ENCODE measurements around the gene FOXS1. TPM values are rescaled to one million over a fixed set of nuclear protein-coding genes. Genes with fewer than 3 reads are reported as not detected.

The FOXS1 gene
- total RNA-seq, 1 experiment from 2014 or later: 0.22 TPM

- Histone ChIP-seq H3K4me2 (ENCODE audit: insufficient read depth, insufficient read length, low read length) (no peak overlapping the region), H3K27ac (ENCODE audit: insufficient read length, low read depth, low read length) (no peak overlapping the region), H3K18ac (ENCODE audit: insufficient read length, low read depth, low read length) (no peak overlapping the region), H3T11ph (ENCODE audit: low read length) (no peak overlapping the region), H3K9ac (ENCODE audit: extremely low read depth, insufficient read length, low read length) (no peak overlapping the region), H3K56ac (ENCODE audit: insufficient read length, low read depth, low read length) (no peak overlapping the region), H3K9me3 (ENCODE audit: control insufficient read depth, low read depth, low read length) (no peaks in the 10 kb centered on the region), H2BK20ac (ENCODE audit: low read depth, low read length, poor library complexity, severe bottlenecking) (no peak overlapping the region), H3K79me1 (ENCODE audit: insufficient read depth, low read depth, low read length, poor library complexity, severe bottlenecking) (no peaks in the 10 kb centered on the region), H3K27me3 (ENCODE audit: insufficient read depth, low read length) (no peaks in the 10 kb centered on the region), H3K79me2 (ENCODE audit: insufficient read depth, low read length) (no peaks in the 10 kb centered on the region), H3K4me1 (ENCODE audit: insufficient read depth, low read length) (no peaks in the 10 kb centered on the region), H4K20me1 (ENCODE audit: control insufficient read depth, insufficient read depth, insufficient read length) (no peaks in the 10 kb centered on the region), H3K23me2 (ENCODE audit: insufficient read length, low read depth, low read length, poor library complexity, severe bottlenecking) (no peaks in the 10 kb centered on the region), H4K5ac (ENCODE audit: insufficient read length, low read depth, low read length) (no peak overlapping the region), H2BK5ac (ENCODE audit: insufficient read length, low read length) (no peak overlapping the region), H2BK120ac (ENCODE audit: low read depth, low read length, poor library complexity, severe bottlenecking) (no peak overlapping the region), H2AFZ (ENCODE audit: low read length) (no peak overlapping the region), H3K23ac (ENCODE audit: insufficient read length, low read depth, low read length) (no peak overlapping the region), H3K4ac (ENCODE audit: low read depth, low read length) (no peak overlapping the region), H2BK12ac (ENCODE audit: insufficient read length, low read depth, low read length) (no peak overlapping the region), H3K14ac (ENCODE audit: insufficient read depth, low read length) (no peak overlapping the region), H4K91ac (ENCODE audit: insufficient read length, low read depth, low read length) (no peak overlapping the region), H2AK5ac (ENCODE audit: insufficient read length, low read length) (no peak overlapping the region), H2BK15ac (ENCODE audit: low read depth, low read length) (no peak overlapping the region), H4K8ac (replicated peaks; ENCODE audit: insufficient read length, low read depth, low read length) (no peak overlapping the region)
- Mint-ChIP-seq H3K27me3 (ENCODE audit: low read depth) (peaks cover 5% of the 10 kb centered on the region), H3K4me1 (peaks cover 13 to 32% of the 10 kb centered on the region in 2 experiments), H3K4me3 (no peak overlapping the region), H3K36me3 (ENCODE audit: insufficient read depth in 1 of 3, low read depth in 3 of 3) (no peaks in the 10 kb centered on the region), H3K27ac (peak overlapping the region in 1 of 3 experiments; percentile 22; a peak in 1 of 7 replicates), H3K9me3 (no peaks in the 10 kb centered on the region)
- no peak for DNase-seq
- WGBS (ENCODE audit: extremely low coverage, insufficient read length, low lambda C conversion rate): no CpG with 5 or more reads among the region's 8 CpGs
- no peak for TF ChIP-seq CTCF (conservative IDR thresholded peaks at IDR 0.05)
These were observed 27.0 kb downstream of the FOXS1 start for GRCh38 chr20:31818376-31818908.
